HG02642 (cell line): Measurements from ENCODE around the gene PLPPR5.
A peak's percentile ranks its signal among the peaks of the same experiment; 100 is the strongest.

Experiments
- ATAC-seq: cut with Tn5 transposase; IDR thresholded peaks from one replicate; pipeline ENCODE4 v1.9.1; 2021; ENCODE audit warnings: mild to moderate bottlenecking; ENCODE audit not compliant: unreplicated experiment, poor library complexity

Gene PLPPR5

DNA sequence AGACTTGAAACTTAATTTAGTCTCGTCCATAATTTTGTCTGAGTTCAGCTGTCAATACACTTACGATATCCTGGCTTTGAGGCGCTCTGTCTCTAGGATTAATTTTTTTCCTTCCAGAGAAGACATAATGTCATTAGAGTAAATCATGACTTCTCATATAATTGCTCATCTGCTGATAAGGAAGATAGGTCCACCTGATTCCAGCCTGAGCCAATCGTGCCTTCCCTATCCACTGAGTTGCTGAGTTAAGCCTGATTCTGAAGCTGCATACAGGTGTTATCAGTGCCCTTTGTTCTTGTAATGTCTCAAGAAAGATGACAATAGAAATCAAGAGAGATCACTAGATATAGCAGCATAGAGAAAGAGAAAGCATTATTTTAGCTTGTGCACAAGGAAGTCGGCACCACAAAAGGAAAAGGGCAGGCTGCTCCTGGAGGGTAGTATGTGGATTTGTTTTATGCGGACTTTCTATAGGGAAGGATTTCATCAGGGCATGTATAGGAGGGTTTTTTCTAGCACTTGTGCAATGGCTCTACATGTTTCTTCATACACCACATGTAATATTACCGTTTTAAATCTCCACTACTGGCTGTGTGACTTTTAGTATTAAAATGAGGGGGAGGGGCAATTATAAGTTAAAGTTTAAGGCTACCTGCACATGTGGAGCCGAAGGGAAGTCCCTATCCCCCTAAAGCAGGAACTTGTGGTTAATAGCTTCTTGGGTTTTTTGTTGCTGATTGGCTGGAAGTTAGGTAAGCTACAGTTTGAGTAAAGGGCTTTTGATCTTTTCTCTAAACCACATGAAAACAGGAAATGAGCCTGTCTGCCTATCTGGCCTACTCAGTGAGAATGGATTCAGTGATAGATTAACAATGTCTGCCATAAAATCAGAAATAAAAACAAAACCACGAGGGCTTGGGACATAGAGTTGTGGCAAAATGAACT lies 133.4 kb downstream of the PLPPR5 start:
- ATAC-seq, result peak; percentile 97

DNA sequence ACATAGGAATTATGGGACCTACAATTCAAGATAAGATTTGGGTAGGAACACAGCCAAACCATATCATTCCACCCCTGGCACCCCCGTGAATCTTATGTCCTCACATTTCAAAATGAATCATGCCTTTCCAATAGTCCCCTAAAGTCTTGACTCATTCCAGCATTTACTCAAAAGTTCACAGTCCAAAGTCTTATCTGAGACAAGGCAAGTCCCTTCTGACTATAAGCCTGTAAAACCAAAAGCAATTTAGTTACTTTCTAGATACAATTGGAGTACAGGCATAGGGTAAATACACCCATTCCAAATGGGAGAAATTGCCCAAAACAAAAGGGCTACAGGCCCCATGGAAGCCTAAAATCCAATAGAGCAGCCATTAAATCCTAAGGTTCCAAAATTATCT lies 138.9 kb downstream of the PLPPR5 start:
- ATAC-seq, result no peak

DNA sequence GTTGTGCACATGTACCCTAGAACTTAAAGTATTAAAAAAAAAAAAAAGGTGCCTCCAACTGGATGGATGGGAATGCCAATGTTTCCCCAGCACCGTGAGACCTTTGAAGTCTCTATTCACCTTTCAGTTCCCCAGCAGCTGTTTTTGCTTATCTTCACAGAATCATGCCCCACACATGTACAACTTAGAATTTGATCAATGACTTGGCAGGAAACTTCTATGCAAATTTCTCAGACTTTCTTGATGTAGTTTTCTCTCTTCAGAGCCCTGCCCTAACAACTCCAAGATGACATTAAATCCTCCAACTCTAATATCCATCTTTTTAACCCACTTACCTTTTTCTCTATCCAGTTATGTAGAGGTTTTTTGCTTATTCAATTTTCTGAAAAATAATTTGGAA lies 144.3 kb downstream of the PLPPR5 start:
- ATAC-seq, result no peak

DNA sequence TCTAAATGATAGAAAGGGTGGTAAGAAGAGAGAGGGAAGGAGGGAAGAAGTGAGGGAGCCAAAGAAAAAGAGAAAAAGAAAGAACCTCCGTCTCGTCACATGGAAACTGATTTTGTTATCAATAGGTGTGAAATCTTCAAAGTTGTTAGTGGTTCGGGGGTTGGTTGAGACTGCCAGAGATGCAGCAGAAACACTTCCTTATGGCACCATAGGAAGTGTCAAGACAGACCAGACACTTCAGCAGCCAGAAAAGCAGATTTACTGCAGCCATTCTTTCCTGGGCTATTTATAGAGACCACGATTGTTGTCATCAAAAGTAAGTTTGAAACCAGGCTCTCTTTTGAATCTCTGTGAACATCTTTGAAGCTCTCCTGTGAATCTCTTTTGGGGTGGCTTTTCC lies 150.5 kb downstream of the PLPPR5 start:
- no peak for ATAC-seq

DNA sequence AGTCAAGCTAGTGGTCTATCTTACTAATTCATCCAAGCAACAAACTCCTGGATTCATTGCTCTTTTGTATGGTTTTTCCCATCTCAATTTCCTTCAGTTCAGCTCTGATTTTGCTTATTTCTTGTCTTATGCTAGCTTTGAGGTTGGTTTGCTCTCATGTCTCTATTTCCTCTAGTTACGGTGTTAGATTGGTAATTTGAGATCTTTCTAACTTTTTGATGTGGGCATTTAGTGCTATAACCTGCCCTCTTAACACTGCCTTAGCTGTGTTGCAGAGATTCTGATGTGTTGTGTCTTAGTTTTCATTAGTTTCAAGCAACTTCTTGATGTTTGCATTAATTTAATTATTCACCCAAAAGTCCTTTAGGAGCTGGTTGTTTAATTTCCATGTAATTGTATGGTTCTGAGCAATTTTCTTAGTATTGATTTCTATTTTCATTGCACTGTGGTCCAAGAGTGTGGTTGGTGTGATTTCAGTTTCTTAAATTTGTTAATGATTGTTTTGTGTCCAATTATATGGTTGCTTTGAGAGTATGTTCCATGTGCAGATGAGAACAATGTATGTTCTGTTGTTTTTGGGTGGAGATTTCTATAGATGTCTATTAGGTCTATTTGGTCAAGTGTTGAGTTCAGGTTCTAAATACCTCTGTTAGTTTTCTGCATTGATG lies 154.6 kb downstream of the PLPPR5 start:
- ATAC-seq, result no peak

DNA sequence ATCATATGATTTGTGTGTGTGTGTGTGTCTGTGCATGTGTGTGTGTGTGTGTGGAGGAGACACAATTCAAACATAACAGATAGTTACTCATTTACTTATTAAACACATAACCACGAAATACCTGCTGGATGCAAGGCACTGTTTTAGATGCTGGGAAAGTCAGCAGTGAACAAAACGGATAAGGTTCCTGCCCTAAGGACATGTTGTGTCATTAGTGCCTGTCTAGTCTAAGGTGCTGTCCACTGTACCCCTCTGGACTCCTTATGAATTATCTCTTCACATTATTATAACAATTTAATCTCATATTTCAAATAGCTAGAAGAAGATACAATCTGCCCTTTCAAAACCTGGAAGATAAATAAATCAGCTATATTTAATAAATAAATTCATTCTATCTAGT lies 162.4 kb downstream of the PLPPR5 start:
- no peak for ATAC-seq
